Vagina (tissue), 2 donors: ENCODE measurements around the gene CNGA4.
A peak's percentile ranks its signal among the peaks of the same experiment; 100 is the strongest.

Experiments
- POLR2A ChIP-seq, 2 donors: fragments of 450-650 bp; IDR thresholded peaks; one replicate each; pipeline ENCODE4 v1.6.1; 2017; ENCODE audit warnings: antibody characterized with exemption in 2 of 2, mild to moderate bottlenecking in 2 of 2, moderate library complexity in 2 of 2
- POLR2AphosphoS5 ChIP-seq, 2 donors: sonication (generic); formaldehyde crosslinking; IDR thresholded peaks; one replicate each; pipeline ENCODE4 v1.9.0; 2017; ENCODE audit warnings: antibody characterized with exemption in 2 of 2, mild to moderate bottlenecking in 2 of 2, low read depth in 1 of 2; ENCODE audit not compliant: insufficient read depth in 1 of 2
- TF ChIP-seq, protein P1 (sequence below), 3 experiments: fragments of 450-650 bp in 2 of 3; fragments of 200-600 bp in 1 of 3; sonication (generic) in 1 of 3; IDR thresholded peaks; one replicate each; pipeline ENCODE4 v1.5.1; 2017 to 2019; ENCODE audit warnings: antibody characterized with exemption in 3 of 3, mild to moderate bottlenecking in 2 of 3, moderate library complexity in 2 of 3

DNA sequence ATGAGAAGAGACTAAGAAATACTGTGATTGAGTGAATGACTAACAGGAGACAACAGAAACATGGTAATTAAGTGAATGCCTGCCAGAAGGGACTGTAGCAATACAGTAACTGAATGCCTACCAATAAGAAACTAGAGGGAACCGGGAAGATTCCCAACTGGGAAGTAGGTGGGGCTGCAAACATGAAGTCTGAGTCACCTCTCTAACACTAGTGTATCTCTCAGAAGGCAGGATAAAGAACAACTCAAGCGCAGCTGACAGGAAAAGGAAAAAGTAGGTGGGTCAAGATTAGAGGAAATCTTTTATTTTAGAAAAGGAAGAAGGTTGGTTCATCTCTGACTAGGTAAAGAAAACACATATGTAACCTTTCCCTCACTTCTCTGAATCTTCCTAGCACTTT lies 19.5 kb upstream of the CNGA4 start:
- no peak for TF ChIP-seq POLR2A (IDR thresholded peaks at IDR 0.05)
- TF ChIP-seq, protein P1, sequence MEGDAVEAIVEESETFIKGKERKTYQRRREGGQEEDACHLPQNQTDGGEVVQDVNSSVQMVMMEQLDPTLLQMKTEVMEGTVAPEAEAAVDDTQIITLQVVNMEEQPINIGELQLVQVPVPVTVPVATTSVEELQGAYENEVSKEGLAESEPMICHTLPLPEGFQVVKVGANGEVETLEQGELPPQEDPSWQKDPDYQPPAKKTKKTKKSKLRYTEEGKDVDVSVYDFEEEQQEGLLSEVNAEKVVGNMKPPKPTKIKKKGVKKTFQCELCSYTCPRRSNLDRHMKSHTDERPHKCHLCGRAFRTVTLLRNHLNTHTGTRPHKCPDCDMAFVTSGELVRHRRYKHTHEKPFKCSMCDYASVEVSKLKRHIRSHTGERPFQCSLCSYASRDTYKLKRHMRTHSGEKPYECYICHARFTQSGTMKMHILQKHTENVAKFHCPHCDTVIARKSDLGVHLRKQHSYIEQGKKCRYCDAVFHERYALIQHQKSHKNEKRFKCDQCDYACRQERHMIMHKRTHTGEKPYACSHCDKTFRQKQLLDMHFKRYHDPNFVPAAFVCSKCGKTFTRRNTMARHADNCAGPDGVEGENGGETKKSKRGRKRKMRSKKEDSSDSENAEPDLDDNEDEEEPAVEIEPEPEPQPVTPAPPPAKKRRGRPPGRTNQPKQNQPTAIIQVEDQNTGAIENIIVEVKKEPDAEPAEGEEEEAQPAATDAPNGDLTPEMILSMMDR (IDR thresholded peaks at IDR 0.05) = no peak
- TF ChIP-seq POLR2AphosphoS5 (IDR thresholded peaks at IDR 0.05; ENCODE audit: insufficient read depth in 1 of 2, low read depth in 1 of 2) = peak in 1 of 2 donors; percentile 94
